ENCODE measurements around the gene VOPP1. TPM values are rescaled to one million over a fixed set of nuclear protein-coding genes. Genes with fewer than 3 reads are reported as not detected.

The VOPP1 gene
- total and polyA plus RNA-seq, 2 donors (not counting 3 experiments of a cell fraction or from before 2014, with no cell fraction given), result 85.6 to 154 TPM

- peaks cover 0 to 2% of the 10 kb centered on the region in 2 experiments for H3K36me3 ChIP-seq (ENCODE audit: control insufficient read depth in 2 of 2, extremely low read depth in 1 of 2, insufficient read depth in 2 of 2, low read length in 2 of 2)
- H3K4me1 ChIP-seq (ENCODE audit: control insufficient read depth, extremely low read depth, insufficient read depth, low read length), result peaks cover 34% of the 10 kb centered on the region
- intact Hi-C loops (cut with micrococcal nuclease) (no loop called here), dilution Hi-C loops (cut with MboI; ENCODE audit: extremely low pct_ligation_motif_present, low sequenced_read_pairs) (no loop called here)
- DNase-seq (ENCODE audit: low read depth, low spot score) (peak; percentile 83), FAIRE-seq (peak; percentile 76)
- BruUV-seq (replicated peaks), result no TSS peak
- peaks cover 98% of the 10 kb centered on the region for H3K79me2 ChIP-seq (ENCODE audit: control insufficient read depth, insufficient read depth, low read length)
- no peaks in the 10 kb centered on the region for H3K9me1 ChIP-seq (replicated peaks; ENCODE audit: control insufficient read depth, extremely low read depth, insufficient read depth, low read length)
- no peak overlapping the region for H3K4me3 ChIP-seq (replicated peaks in 1 of 3; ENCODE audit: insufficient read depth in 1 of 3, low read depth in 1 of 3, low read length in 3 of 3)
- H3K27me3 ChIP-seq (ENCODE audit: control insufficient read depth in 2 of 2, insufficient read depth in 2 of 2, low read length in 2 of 2), result no peaks in the 10 kb centered on the region
- ChIA-PET POLR2A (no interaction called here), CTCF (interaction anchor here (0.6 to 2.5 kb wide), 9 partner anchors 12 to 51 kb away, joined by 3 to 10 read pairs (median 3); no protein-coding TSS in a partner anchor)
- peak overlapping the region; percentile 0 for H3K4me2 ChIP-seq (ENCODE audit: insufficient read depth, low read length)
- no peaks in the 10 kb centered on the region for H3K9me3 ChIP-seq (replicated peaks; ENCODE audit: control insufficient read depth, insufficient read depth, low read length)
- peak overlapping the region; percentile 58 for H3K27ac ChIP-seq (ENCODE audit: insufficient read depth, low read depth, low read length)
- H3K9ac ChIP-seq (replicated peaks; ENCODE audit: extremely low read depth, insufficient read depth, low read length), result no peak overlapping the region
- H4K20me1 ChIP-seq (replicated peaks; ENCODE audit: control insufficient read depth, extremely low read depth, insufficient read depth, low read length), result peaks cover 11% of the 10 kb centered on the region
- H2AFZ ChIP-seq (ENCODE audit: low read depth, low read length), result no peak overlapping the region
- peak; percentile 45 for TF ChIP-seq JUN (IDR thresholded peaks at IDR 0.05; ENCODE audit: borderline replicate concordance, insufficient read depth, insufficient read length, low read depth)
- no peak for TF ChIP-seq CTCF (IDR thresholded peaks at IDR 0.05; ENCODE audit: extremely low read depth in 1 of 2, insufficient read depth in 1 of 2, low read depth in 1 of 2, low read length in 2 of 2)
- TF ChIP-seq EZH2 (IDR thresholded peaks at IDR 0.05; ENCODE audit: borderline replicate concordance, low read depth, low read length, severe bottlenecking), result no peak
- TF ChIP-seq POLR2A (IDR thresholded peaks at IDR 0.05; ENCODE audit: low read depth, low read length), result no peak
- peak; percentile 24 for TF ChIP-seq POLR2AphosphoS5 (IDR thresholded peaks at IDR 0.05; ENCODE audit: insufficient read depth, low read depth, low read length)
- TF ChIP-seq GATA2 (IDR thresholded peaks at IDR 0.05; ENCODE audit: insufficient read depth, insufficient read length, low read depth, low read length), result no peak
- TF ChIP-seq FOS (IDR thresholded peaks at IDR 0.05; ENCODE audit: borderline replicate concordance, insufficient read depth, low read length), result peak; percentile 71
- TF ChIP-seq, protein P1, sequence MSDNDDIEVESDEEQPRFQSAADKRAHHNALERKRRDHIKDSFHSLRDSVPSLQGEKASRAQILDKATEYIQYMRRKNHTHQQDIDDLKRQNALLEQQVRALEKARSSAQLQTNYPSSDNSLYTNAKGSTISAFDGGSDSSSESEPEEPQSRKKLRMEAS (IDR thresholded peaks at IDR 0.05; ENCODE audit: insufficient read depth, insufficient read length), result no peak
Observed at GRCh38 chr7:55546814-55547213, 25.5 kb downstream of the VOPP1 start.
